CD4-positive, alpha-beta T cell treated with Interleukin-2 at 100 ng/mL for 4 hours (primary cell): ENCODE data around the gene PLA2G12B.
"Not testable (repeated sequence)": the region's sequence is repeated elsewhere in the genome, so short reads cannot be mapped to it uniquely, and the experiment has no call there.

Experiments
- DNase-seq: peaks from one replicate; pipeline ENCODE4 v3.0.0-alpha.2; 2020; ENCODE audit warnings: low spot score

The PLA2G12B gene

DNA sequence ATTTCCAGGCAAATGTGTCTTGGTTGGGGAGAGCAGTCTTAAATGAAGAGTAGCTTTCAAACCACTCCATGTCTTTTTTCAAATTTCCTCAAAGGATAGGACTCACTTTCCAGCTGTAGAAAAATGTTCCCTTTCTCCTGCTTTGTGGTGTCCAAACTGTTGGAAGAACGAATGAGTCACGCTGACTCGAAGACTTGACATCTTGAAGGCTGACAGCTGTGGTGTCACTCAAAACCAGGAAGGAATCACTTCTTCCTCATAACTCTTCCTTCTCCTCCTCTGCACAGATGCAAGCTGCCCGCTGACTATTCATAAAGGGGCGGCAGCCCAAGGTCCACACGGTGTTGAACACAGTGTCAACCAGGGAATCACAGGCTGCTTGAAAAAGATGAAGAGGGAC is 19.2 kb downstream of the PLA2G12B start:
- DNase-seq, result no peak

DNA sequence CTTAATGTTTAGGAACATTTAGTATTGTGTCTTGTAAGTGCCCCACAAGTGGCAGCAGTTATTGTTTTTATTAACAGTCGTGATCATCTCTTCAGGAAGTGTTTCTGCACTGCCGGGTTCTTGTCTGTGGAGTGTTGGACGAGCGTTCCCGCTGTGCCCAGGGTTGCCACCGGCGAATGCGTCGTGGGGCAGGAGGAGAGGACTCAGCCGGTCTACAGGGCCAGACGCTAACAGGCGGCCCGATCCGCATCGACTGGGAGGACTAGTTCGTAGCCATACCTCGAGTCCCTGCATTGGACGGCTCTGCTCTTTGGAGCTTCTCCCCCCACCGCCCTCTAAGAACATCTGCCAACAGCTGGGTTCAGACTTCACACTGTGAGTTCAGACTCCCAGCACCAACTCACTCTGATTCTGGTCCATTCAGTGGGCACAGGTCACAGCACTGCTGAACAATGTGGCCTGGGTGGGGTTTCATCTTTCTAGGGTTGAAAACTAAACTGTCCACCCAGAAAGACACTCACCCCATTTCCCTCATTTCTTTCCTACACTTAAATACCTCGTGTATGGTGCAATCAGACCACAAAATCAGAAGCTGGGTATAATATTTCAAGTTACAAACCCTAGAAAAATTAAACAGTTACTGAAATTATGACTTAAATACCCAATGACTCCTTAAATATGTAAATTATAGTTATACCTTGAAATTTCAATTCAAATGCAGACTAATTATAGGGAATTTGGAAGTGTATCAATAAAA is 22.2 kb downstream of the PLA2G12B start:
- no peak for DNase-seq

DNA sequence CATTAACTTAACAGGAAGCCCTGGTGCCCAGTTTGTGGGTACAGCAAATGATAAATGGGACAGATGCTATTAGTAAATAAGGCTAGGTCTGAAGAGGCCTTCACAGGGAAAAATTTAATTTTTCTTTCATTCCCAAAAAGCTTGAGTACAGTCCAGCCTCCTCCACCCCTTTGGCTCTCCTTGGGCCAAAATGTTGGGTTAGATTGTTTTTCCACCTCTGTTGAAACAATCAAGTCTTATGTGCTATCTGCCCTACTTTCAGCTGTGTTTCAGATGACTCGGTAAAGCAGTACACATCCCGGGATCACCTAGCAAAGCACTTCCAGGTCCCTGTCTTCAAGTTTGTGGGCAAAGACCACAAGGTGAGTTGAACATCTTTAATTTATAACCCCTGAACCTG is 24.3 kb downstream of the PLA2G12B start:
- no peak for DNase-seq

- DNase-seq, result no peak
Measured at GRCh38 chr10:72928798-72929197, 25.8 kb downstream of the PLA2G12B start.

- DNase-seq, result no peak
Measured at GRCh38 chr10:72927485-72927884, 27.1 kb downstream of the PLA2G12B start.

GRCh38 chr10:72925951-72926465 is 28.6 kb downstream of the PLA2G12B start:
- DNase-seq, result no peak

GRCh38 chr10:72924351-72924750 is 30.3 kb downstream of the PLA2G12B start:
- no peak for DNase-seq

- not testable (repeated sequence) for DNase-seq
Measured at GRCh38 chr10:72921147-72921683, 33.4 kb downstream of the PLA2G12B start.

GRCh38 chr10:72918352-72918751 is 36.3 kb downstream of the PLA2G12B start:
- DNase-seq, result no peak

GRCh38 chr10:72917803-72918332 is 36.7 kb downstream of the PLA2G12B start:
- not testable (repeated sequence) for DNase-seq

DNA sequence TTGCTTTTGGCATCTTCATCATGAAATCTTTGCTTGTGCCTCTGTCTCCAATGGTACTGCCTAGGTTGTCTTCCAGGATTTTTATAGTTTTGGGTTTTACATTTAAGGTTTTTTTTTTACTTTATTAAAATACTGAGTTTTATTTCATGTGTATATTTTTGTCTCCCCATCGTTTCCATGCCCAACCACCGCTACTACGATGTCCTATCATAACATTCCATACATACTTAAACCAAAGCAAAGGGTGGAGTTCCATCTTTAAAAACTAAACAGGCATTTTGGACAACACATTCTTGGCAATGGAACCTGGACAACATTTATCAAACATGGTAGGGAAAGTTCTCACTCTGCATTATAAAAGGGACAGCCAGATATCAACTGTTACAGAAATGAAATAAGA is 37.4 kb downstream of the PLA2G12B start:
- DNase-seq, result not testable (repeated sequence)

DNA sequence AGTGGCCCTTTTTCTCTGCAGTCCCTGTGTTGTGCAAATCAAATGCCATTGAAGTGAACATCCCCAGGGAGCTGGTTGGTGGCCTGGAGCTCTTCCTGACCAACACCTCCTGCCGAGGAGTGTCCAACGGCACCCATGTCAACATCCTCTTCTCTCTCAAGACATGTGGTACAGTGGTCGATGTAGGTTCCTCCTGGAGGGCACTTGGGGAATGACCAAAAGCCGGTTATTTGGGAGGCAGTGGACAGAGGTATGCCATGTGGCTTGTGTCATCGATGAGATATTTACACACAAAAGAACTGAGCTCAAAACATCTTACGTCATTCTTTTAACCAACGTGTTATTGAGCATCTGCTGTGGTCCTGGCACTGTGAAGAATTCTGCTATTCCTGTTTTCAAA is 41.3 kb downstream of the PLA2G12B start:
- no peak for DNase-seq

DNA sequence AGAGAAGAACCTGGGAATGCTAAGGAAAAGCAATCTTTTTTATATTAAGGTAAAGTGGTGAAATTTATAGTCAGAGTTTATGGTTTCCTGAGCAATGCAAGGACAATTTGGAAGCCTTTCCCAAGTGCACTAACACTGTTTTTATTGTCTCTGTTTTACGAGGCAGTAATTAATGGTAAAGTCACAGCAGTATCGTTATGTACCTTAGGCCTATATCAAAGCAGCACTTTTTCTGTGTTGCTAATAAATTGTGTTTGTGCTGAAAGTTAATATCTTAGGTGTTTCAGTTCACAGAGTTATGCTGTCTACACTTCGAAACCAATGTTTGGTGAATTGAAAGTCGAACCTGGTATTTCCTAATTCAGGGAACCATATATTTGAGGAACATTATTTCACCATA is 41.9 kb downstream of the PLA2G12B start:
- DNase-seq, result no peak

DNA sequence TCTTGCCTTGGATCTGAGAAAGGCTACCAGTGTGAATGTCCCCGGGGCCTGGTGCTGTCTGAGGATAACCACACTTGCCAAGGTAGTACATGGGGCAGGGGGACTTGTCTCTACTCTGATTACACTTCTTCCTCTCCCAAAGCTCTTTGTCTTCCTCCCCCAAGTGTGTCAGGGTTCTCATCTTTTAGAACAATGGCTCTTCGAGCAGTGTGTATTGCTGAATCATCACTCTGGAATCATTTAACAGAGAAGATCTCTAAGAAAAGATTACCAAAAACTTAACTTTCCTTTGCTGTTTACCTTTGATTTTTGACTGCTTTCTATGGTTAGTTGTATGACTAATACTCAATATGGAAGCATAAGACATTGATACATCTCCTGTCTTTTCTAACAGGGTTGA is 42.8 kb downstream of the PLA2G12B start:
- no peak for DNase-seq

GRCh38 chr10:72910705-72911104 is 43.9 kb downstream of the PLA2G12B start:
- no peak for DNase-seq

DNA sequence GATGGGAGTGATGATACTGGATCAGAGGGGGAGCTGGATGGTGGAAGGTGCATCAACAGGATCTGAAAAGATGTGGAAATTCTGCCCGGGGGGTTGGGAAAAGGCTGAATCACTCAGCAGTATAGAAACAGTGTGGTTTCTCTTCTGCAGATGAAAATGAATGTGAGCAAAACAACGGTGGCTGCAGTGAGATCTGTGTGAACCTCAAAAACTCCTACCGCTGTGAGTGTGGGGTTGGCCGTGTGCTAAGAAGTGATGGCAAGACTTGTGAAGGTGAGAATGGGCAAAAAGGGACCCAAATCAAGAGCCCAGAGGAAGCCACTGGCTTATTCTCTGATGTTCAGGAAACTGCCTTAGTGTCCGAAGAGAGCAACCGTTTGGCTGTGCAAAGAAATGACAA is 48.2 kb downstream of the PLA2G12B start:
- no peak for DNase-seq

GRCh38 chr10:72904806-72905205 is 49.8 kb downstream of the PLA2G12B start:
- DNase-seq, result no peak

GRCh38 chr10:72903941-72904446 is 50.6 kb downstream of the PLA2G12B start:
- DNase-seq, result not testable (repeated sequence)

GRCh38 chr10:72899545-72899944 is 55.1 kb downstream of the PLA2G12B start:
- DNase-seq, result no peak

DNA sequence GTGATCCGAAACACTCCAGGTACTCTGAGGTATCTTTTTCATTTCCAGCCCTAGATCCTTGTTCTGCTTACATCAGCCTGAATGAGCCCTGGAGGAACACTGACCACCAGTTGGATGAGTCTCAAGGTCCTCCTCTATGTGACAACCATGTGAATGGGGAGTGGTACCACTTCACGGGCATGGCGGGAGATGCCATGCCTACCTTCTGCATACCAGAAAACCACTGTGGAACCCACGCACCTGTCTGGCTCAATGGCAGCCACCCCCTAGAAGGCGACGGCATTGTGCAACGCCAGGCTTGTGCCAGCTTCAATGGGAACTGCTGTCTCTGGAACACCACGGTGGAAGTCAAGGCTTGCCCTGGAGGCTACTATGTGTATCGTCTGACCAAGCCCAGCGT is 56.0 kb downstream of the PLA2G12B start:
- DNase-seq, result no peak

- no peak for DNase-seq
Measured at GRCh38 chr10:72895236-72895850, 59.3 kb downstream of the PLA2G12B start.

DNA sequence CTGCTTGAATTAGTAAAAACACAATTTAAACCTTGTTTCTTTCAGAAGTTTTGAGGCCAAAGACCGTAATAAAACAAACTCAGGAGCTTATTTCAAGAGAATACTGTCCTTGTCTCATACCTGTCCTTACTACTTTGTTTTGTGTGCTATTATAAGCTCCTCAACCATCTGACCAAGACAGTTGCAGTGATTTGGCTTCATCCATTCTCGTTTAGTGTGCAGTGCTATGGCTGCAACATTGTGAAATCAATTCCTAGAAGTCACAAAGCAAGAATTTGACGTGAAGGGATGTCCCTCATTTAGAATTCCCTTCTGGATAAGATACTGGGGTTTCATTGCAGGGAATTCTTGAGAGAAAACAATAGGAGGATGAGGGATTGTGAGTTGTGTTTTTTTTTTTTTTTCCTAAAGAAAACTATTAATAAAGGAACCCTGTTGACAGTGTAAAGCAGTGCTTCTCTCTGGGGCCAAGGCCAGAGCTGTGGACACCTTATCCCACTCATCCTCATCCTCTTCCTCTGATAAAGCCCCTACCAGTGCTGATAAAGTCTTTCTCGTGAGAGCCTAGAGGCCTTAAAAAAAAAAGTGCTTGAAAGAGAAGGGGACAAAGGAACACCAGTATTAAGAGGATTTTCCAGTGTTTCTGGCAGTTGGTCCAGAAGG is 61.3 kb downstream of the PLA2G12B start, which contains the start of gene OIT3:
OIT3 (plus strand) TSS at position 604 of the 663 bp plus-strand sequence. CDS start 60 bp downstream, outside the sequence.
- no peak for DNase-seq
